ENCODE data around the gene GNPTG. TPM values are rescaled to one million over a fixed set of nuclear protein-coding genes. Genes with fewer than 3 reads are reported as not detected.
A peak's percentile ranks its signal among the peaks of the same experiment; 100 is the strongest.

The GNPTG gene
- total RNA-seq, 4 donors from 2014 or later = 20.6 to 37.5 (median 30.2) TPM

GRCh38 chr16:1342526-1343427 lies 9.0 kb upstream of the GNPTG start:
- TF ChIP-seq POLR2A (IDR thresholded peaks at IDR 0.05) = no peak
- TF ChIP-seq CTCF (IDR thresholded peaks at IDR 0.05 in 4 of 5, conservative IDR thresholded peaks at IDR 0.05 in 1 of 5) = no peak
- intact Hi-C loops (cut with DNase I; ENCODE audit: low total_unique reads) (loop anchor here (1.0 to 5.0 kb wide), 2 partner anchors 34 to 35 kb away; partner anchors contain the start of gene UBE2I), in situ Hi-C loops (cut with MboI; ENCODE audit: low sequenced_read_pairs in 4 of 4) (no loop called here)
- no peaks in the 10 kb centered on the region for H3K27me3 ChIP-seq
- ATAC-seq (peak; percentile 97 to 98), DNase-seq (peak; percentile 95 to 98)
- H3K4me1 ChIP-seq = peaks cover 4 to 12% of the 10 kb centered on the region in 2 donors
- peak overlapping the region in 1 of 4 donors; percentile 46 for H3K27ac ChIP-seq
- peak overlapping the region; percentile 35 to 49 (median 46) for H3K4me3 ChIP-seq
- no peaks in the 10 kb centered on the region for H3K9me3 ChIP-seq
- no peaks in the 10 kb centered on the region for H3K36me3 ChIP-seq

- H3K9me3 ChIP-seq = no peaks in the 10 kb centered on the region
- in situ Hi-C loops (cut with MboI; ENCODE audit: low sequenced_read_pairs in 4 of 4) = no loop called here
- peaks cover 4 to 12% of the 10 kb centered on the region in 2 donors for H3K4me1 ChIP-seq
- TF ChIP-seq CTCF (IDR thresholded peaks at IDR 0.05 in 4 of 5, conservative IDR thresholded peaks at IDR 0.05 in 1 of 5) (no peak), POLR2A (IDR thresholded peaks at IDR 0.05) (no peak)
- peak overlapping the region in 1 of 4 donors; percentile 46 for H3K27ac ChIP-seq
- no peaks in the 10 kb centered on the region for H3K36me3 ChIP-seq
- H3K27me3 ChIP-seq = no peaks in the 10 kb centered on the region
- DNase-seq (no peak), ATAC-seq (no peak)
- H3K4me3 ChIP-seq = peak overlapping the region; percentile 35 to 49 (median 46)
- intact Hi-C loops (cut with DNase I; ENCODE audit: low total_unique reads) = loop anchor here (1.0 to 5.0 kb wide), 2 partner anchors 33 to 36 kb away; partner anchors contain the start of gene UBE2I
These were observed 8.1 kb upstream of the GNPTG start for GRCh38 chr16:1343428-1344242.

- in situ Hi-C loops (cut with MboI; ENCODE audit: low sequenced_read_pairs in 4 of 4) (no loop called here), intact Hi-C loops (cut with DNase I; ENCODE audit: low total_unique reads) (loop anchor here (5.0 kb wide), 1 partner anchor 37 kb away; the partner anchor contains the start of gene UBE2I)
- DNase-seq = no peak
- TF ChIP-seq CTCF (IDR thresholded peaks at IDR 0.05 in 4 of 5, conservative IDR thresholded peaks at IDR 0.05 in 1 of 5) (no peak), POLR2A (IDR thresholded peaks at IDR 0.05) (no peak)
- H3K36me3 ChIP-seq = peaks cover 0 to 7% of the 10 kb centered on the region in 2 donors
- no peak overlapping the region for H3K27ac ChIP-seq
- no peak overlapping the region for H3K4me3 ChIP-seq
- H3K27me3 ChIP-seq = no peaks in the 10 kb centered on the region
- peaks cover 4 to 12% of the 10 kb centered on the region in 2 donors for H3K4me1 ChIP-seq
- no peak for ATAC-seq
- H3K9me3 ChIP-seq = no peaks in the 10 kb centered on the region
These were observed 7.2 kb upstream of the GNPTG start for GRCh38 chr16:1344499-1344898.

- ATAC-seq (no peak), DNase-seq (no peak)
- Histone ChIP-seq H3K27me3 (no peaks in the 10 kb centered on the region), H3K9me3 (no peaks in the 10 kb centered on the region), H3K4me3 (no peak overlapping the region), H3K4me1 (peaks cover 4 to 12% of the 10 kb centered on the region in 2 donors), H3K36me3 (peaks cover 0 to 13% of the 10 kb centered on the region in 2 donors), H3K27ac (no peak overlapping the region)
- in situ Hi-C loops (cut with MboI; ENCODE audit: low sequenced_read_pairs in 4 of 4) = no loop called here
- no peak for TF ChIP-seq POLR2A (IDR thresholded peaks at IDR 0.05)
- no peak for TF ChIP-seq CTCF (IDR thresholded peaks at IDR 0.05 in 4 of 5, conservative IDR thresholded peaks at IDR 0.05 in 1 of 5)
- intact Hi-C loops (cut with DNase I; ENCODE audit: low total_unique reads) = no loop called here
These were observed 6.6 kb upstream of the GNPTG start for GRCh38 chr16:1345087-1345486.

Measured in gastrocnemius medialis (tissue), 4 donors.